Measurements from ENCODE around the gene CTAGE1.

Gene CTAGE1

GRCh38 chr18:22387364-22387763, 30.4 kb downstream of the CTAGE1 start:
- no peak overlapping the region for H3K27ac ChIP-seq (ENCODE audit: poor library complexity, severe bottlenecking)
- ATAC-seq (ENCODE audit: low read depth): no peak
- TF ChIP-seq, protein P1, sequence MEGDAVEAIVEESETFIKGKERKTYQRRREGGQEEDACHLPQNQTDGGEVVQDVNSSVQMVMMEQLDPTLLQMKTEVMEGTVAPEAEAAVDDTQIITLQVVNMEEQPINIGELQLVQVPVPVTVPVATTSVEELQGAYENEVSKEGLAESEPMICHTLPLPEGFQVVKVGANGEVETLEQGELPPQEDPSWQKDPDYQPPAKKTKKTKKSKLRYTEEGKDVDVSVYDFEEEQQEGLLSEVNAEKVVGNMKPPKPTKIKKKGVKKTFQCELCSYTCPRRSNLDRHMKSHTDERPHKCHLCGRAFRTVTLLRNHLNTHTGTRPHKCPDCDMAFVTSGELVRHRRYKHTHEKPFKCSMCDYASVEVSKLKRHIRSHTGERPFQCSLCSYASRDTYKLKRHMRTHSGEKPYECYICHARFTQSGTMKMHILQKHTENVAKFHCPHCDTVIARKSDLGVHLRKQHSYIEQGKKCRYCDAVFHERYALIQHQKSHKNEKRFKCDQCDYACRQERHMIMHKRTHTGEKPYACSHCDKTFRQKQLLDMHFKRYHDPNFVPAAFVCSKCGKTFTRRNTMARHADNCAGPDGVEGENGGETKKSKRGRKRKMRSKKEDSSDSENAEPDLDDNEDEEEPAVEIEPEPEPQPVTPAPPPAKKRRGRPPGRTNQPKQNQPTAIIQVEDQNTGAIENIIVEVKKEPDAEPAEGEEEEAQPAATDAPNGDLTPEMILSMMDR (IDR thresholded peaks at IDR 0.05; ENCODE audit: poor library complexity, severe bottlenecking): no peak

DNA sequence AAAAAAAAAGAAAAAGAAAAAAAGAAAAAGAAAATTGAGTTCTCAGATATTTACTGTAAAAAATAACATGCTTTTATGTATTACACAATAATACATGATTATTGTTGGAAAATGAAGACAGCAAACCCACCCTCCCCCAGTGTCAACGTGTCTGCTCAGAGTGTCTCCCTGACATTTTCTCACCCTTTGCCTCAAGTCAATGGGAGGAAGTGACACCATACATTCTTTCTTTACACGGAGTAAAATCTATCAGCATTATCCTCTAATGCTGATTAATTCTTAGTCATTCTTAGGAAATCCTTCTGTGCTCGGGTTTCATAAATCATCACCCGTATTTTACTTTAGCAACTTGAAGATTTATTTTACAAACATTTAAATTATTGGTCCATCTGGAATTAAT, 32.0 kb downstream of the CTAGE1 start:
- TF ChIP-seq, protein P1 (IDR thresholded peaks at IDR 0.05; ENCODE audit: poor library complexity, severe bottlenecking): no peak
- peak overlapping the region; percentile 57 for H3K27ac ChIP-seq (ENCODE audit: poor library complexity, severe bottlenecking)
- no peak overlapping the region for H3K4me3 ChIP-seq (ENCODE audit: severe bottlenecking)
- peak; percentile 70 for DNase-seq (ENCODE audit: low spot score)
- H3K36me3 ChIP-seq (ENCODE audit: low read depth): no peaks in the 10 kb centered on the region
- H3K4me1 ChIP-seq (ENCODE audit: insufficient read depth, poor library complexity, severe bottlenecking): peaks cover 17% of the 10 kb centered on the region
- ATAC-seq (ENCODE audit: low read depth): peak; percentile 94
- H3K27me3 ChIP-seq (ENCODE audit: insufficient read depth, poor library complexity, severe bottlenecking): no peaks in the 10 kb centered on the region
- H3K9me3 ChIP-seq (ENCODE audit: severe bottlenecking): no peaks in the 10 kb centered on the region

More at GRCh38 chr18:22387364-22387763, 30.4 kb downstream of the CTAGE1 start:
- no peaks in the 10 kb centered on the region for H3K36me3 ChIP-seq (ENCODE audit: low read depth)
- H3K27me3 ChIP-seq (ENCODE audit: insufficient read depth, poor library complexity, severe bottlenecking): no peaks in the 10 kb centered on the region
- H3K4me3 ChIP-seq (ENCODE audit: severe bottlenecking): no peak overlapping the region
- no peaks in the 10 kb centered on the region for H3K9me3 ChIP-seq (ENCODE audit: severe bottlenecking)
- H3K4me1 ChIP-seq (ENCODE audit: insufficient read depth, poor library complexity, severe bottlenecking): peaks cover 32% of the 10 kb centered on the region
- no peak for DNase-seq (ENCODE audit: low spot score)

DNA sequence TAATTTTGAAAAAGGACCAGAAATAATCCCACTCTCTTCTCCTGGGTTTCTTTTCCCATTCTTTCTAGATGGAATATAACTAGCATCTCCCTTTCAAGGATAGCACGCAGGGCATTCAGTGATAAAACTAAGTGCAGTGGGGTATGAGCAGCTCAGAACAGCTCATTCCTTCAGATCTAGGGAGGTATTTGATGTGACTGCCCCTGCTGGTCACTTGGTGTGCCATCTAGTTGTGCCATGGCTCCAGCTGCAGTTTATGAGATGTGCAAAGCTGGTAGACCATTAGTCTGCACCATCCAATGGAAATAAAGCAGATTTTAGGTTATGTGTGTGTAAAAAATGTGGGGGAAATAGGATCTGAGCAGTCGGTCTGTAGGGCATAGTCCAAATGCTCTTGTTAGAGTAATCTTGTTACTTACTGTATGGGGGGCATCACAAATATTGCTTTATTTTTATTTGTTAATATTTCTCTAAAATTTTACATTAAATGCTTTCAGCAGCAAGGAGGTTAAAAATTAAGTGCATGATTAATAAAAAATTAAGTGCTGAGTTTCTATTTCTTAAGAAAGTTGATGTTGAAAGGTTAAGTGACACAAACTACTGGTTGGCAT, 38.9 kb downstream of the CTAGE1 start:
- no peaks in the 10 kb centered on the region for H3K36me3 ChIP-seq (ENCODE audit: low read depth)
- H3K4me1 ChIP-seq (ENCODE audit: insufficient read depth, poor library complexity, severe bottlenecking): no peaks in the 10 kb centered on the region
- H3K27me3 ChIP-seq (ENCODE audit: insufficient read depth, poor library complexity, severe bottlenecking): no peaks in the 10 kb centered on the region
- TF ChIP-seq, protein P1 (IDR thresholded peaks at IDR 0.05; ENCODE audit: poor library complexity, severe bottlenecking): peak; percentile 49
- ATAC-seq (ENCODE audit: low read depth): peak; percentile 61
- no peak overlapping the region for H3K4me3 ChIP-seq (ENCODE audit: severe bottlenecking)
- H3K27ac ChIP-seq (ENCODE audit: poor library complexity, severe bottlenecking): no peak overlapping the region
- DNase-seq (ENCODE audit: low spot score): no peak
- no peaks in the 10 kb centered on the region for H3K9me3 ChIP-seq (ENCODE audit: severe bottlenecking)

GRCh38 chr18:22377769-22378168, 39.9 kb downstream of the CTAGE1 start:
- Histone ChIP-seq H3K36me3 (ENCODE audit: low read depth) (no peaks in the 10 kb centered on the region), H3K4me3 (ENCODE audit: severe bottlenecking) (no peak overlapping the region), H3K27ac (ENCODE audit: poor library complexity, severe bottlenecking) (no peak overlapping the region), H3K4me1 (ENCODE audit: insufficient read depth, poor library complexity, severe bottlenecking) (no peaks in the 10 kb centered on the region), H3K9me3 (ENCODE audit: severe bottlenecking) (no peaks in the 10 kb centered on the region), H3K27me3 (ENCODE audit: insufficient read depth, poor library complexity, severe bottlenecking) (no peaks in the 10 kb centered on the region)
- TF ChIP-seq, protein P1 (IDR thresholded peaks at IDR 0.05; ENCODE audit: poor library complexity, severe bottlenecking): no peak
- DNase-seq (ENCODE audit: low spot score): no peak
- ATAC-seq (ENCODE audit: low read depth): no peak

GRCh38 chr18:22370414-22370813, 47.3 kb downstream of the CTAGE1 start:
- Histone ChIP-seq H3K27me3 (ENCODE audit: insufficient read depth, poor library complexity, severe bottlenecking) (no peaks in the 10 kb centered on the region), H3K4me1 (ENCODE audit: insufficient read depth, poor library complexity, severe bottlenecking) (no peaks in the 10 kb centered on the region), H3K9me3 (ENCODE audit: severe bottlenecking) (no peaks in the 10 kb centered on the region), H3K27ac (ENCODE audit: poor library complexity, severe bottlenecking) (no peak overlapping the region), H3K4me3 (ENCODE audit: severe bottlenecking) (no peak overlapping the region), H3K36me3 (ENCODE audit: low read depth) (no peaks in the 10 kb centered on the region)
- ATAC-seq (ENCODE audit: low read depth): no peak
- TF ChIP-seq, protein P1 (IDR thresholded peaks at IDR 0.05; ENCODE audit: poor library complexity, severe bottlenecking): no peak
- no peak for DNase-seq (ENCODE audit: low spot score)

Data from RWPE2 (cell line).